Spleen (tissue), 11 donors: Measurements from ENCODE around the gene SORBS2. TPM values are rescaled to one million over a fixed set of nuclear protein-coding genes. Genes with fewer than 3 reads are reported as not detected.

ENCODE experiments used
- DNase-seq: peaks from one replicate; pipeline ENCODE4 v3.0.0-alpha.2; 2020
- H3K27ac ChIP-seq, 8 donors: fragments of 200-600 bp; sonication (generic) in 7 of 8; 1 replicate in 4 of 8; 2 replicates in 4 of 8; pipeline versions ENCODE4 v1.5.0 to v1.8.0; 2016 to 2021; ENCODE audit warnings: inconsistent platforms in 4 of 8, mild to moderate bottlenecking in 4 of 8, moderate library complexity in 1 of 8
- H3K27me3 ChIP-seq, 7 donors: fragments of 200-600 bp; sonication (generic) in 6 of 7; replicated peaks in 1 of 7; 1 replicate in 4 of 7; 2 replicates in 3 of 7; pipeline versions ENCODE4 v1.5.0 to v1.8.0; 2016 to 2021; ENCODE audit warnings: inconsistent platforms in 3 of 7, mild to moderate bottlenecking in 1 of 7
- H3K36me3 ChIP-seq, 6 donors: fragments of 200-600 bp; sonication (generic) in 5 of 6; 1 replicate in 4 of 6; 2 replicates in 2 of 6; pipeline versions ENCODE4 v1.5.0 to v1.8.0; 2016 to 2021; ENCODE audit warnings: inconsistent platforms in 2 of 6
- H3K4me1 ChIP-seq, 6 donors: fragments of 200-600 bp; sonication (generic) in 5 of 6; 1 replicate in 3 of 6; 2 replicates in 3 of 6; pipeline versions ENCODE4 v1.5.0 to v1.8.0; 2016 to 2021; ENCODE audit warnings: inconsistent platforms in 3 of 6
- H3K4me3 ChIP-seq, 8 donors: fragments of 200-600 bp; sonication (generic) in 7 of 8; 1 replicate in 4 of 8; 2 replicates in 4 of 8; pipeline versions ENCODE4 v1.5.0 to v1.8.0; 2016 to 2021; ENCODE audit warnings: inconsistent platforms in 4 of 8, mild to moderate bottlenecking in 4 of 8, moderate library complexity in 2 of 8
- H3K9me3 ChIP-seq, 8 donors: fragments of 200-600 bp; sonication (generic) in 7 of 8; 1 replicate in 4 of 8; 2 replicates in 4 of 8; pipeline versions ENCODE4 v1.5.0 to v1.8.0; 2016 to 2021; ENCODE audit warnings: inconsistent platforms in 4 of 8
- POLR2A ChIP-seq, 3 donors: fragments of 450-650 bp; IDR thresholded peaks; one replicate each; pipeline ENCODE4 v1.5.1; 2017; ENCODE audit warnings: antibody characterized with exemption in 3 of 3, mild to moderate bottlenecking in 1 of 3
- POLR2AphosphoS5 ChIP-seq, 3 donors: sonication (generic); formaldehyde crosslinking; IDR thresholded peaks; one replicate each; pipeline ENCODE4 v1.5.1; 2017; ENCODE audit warnings: antibody characterized with exemption in 3 of 3
- WGBS, 5 donors: extraction: QIAGEN DNeasy Blood & Tissue Kit in 3 of 5; methylation state at CpG; one replicate each; pipeline versions ENCODE4 v1.1.5 to v1.1.7; 2013 to 2018; 5-methylcytosine and 5-hydroxymethylcytosine counted together
- intact Hi-C: fragments of 100-400 bp; cut with DNase I; formaldehyde crosslinking; loops from one replicate; pipeline ENCODE4 v1.15.0; 2023; ENCODE audit warnings: low total_unique reads
- polyA plus RNA-seq, 3 donors: library from polyadenylated mRNA; stranded (reverse); fragments of 200-250 nt; gene quantifications; one replicate each; pipeline ENCODE4 v1.2.1, GENCODE V29; 2013
- total RNA-seq, 7 donors: library from RNA; depleted of rRNA in 3 of 7; stranded (reverse); fragments of >200 nt in 3 of 7; fragmentation: NEBNext Ultra II Directional in 4 of 7; extraction: Animal tissue kit (Norgen Biotek cat#: 25700) in 4 of 7; gene quantifications; one replicate each; pipeline versions ENCODE4 v1.1.0 to v1.2.1, GENCODE V29; 2016 to 2021
- TF ChIP-seq, protein P1 (sequence below), 11 experiments: fragments of 200-600 bp in 7 of 11; fragments of 450-650 bp in 4 of 11; sonication (generic) in 4 of 11; IDR thresholded peaks in 8 of 11; conservative IDR thresholded peaks in 3 of 11; 1 replicate in 7 of 11; 2 replicates in 4 of 11; pipeline versions ENCODE4 v1.4.0 to v1.8.0; 2016 to 2021; ENCODE audit warnings: antibody characterized with exemption in 11 of 11, inconsistent platforms in 4 of 11, mild to moderate bottlenecking in 1 of 11
- donor health status: healthy with polysubstance abuse.
- donor health status: DM: no; HTN: no; CAD: no; lungs with moderate emphysema.
- donor health status: DM: no; HTN: no; CAD: no.
- donor health status: Bipolar disorder and iron deficiency.
- donor health status: healthy.
- donor health status: DM: no; HTN: no; CAD: no.
- donor health status: DM: yes; HTN: yes; CAD: no.

SORBS2 gene
- total and polyA plus RNA-seq, 10 donors = 5.9 to 128 (median 84.8) TPM

DNA sequence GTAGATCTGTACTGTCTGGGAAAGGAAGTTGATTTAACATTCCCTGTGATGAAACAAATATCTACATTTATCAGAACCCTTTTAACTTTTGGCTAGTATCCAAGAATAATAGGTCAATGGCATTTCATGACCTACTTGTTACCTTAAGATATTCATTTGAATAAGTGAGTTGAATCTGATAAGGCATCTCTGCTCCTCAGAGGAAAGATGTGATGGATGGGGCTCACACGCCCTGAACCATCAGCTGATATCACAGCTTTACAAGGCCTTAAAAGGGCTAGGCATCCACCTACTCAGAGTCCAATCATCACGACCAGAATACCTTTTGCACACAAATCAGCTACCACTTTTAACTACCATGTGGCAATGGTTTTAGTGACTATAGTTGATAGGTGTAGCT, 186.5 kb downstream of the SORBS2 start:
- H3K27me3 ChIP-seq = no peaks in the 10 kb centered on the region
- 64 to 84% (median 69%) methylated on average over 2 of the region's 2 CpGs for WGBS, 5 donors
- no peak overlapping the region for H3K27ac ChIP-seq
- peaks cover 0 to 20% (median 2%) of the 10 kb centered on the region in 6 donors for H3K36me3 ChIP-seq
- no peaks in the 10 kb centered on the region for H3K9me3 ChIP-seq
- intact Hi-C loops = no loop called here
- H3K4me3 ChIP-seq = no peak overlapping the region
- TF ChIP-seq POLR2A (IDR thresholded peaks at IDR 0.05) (no peak), POLR2AphosphoS5 (IDR thresholded peaks at IDR 0.05) (no peak)
- TF ChIP-seq, protein P1, sequence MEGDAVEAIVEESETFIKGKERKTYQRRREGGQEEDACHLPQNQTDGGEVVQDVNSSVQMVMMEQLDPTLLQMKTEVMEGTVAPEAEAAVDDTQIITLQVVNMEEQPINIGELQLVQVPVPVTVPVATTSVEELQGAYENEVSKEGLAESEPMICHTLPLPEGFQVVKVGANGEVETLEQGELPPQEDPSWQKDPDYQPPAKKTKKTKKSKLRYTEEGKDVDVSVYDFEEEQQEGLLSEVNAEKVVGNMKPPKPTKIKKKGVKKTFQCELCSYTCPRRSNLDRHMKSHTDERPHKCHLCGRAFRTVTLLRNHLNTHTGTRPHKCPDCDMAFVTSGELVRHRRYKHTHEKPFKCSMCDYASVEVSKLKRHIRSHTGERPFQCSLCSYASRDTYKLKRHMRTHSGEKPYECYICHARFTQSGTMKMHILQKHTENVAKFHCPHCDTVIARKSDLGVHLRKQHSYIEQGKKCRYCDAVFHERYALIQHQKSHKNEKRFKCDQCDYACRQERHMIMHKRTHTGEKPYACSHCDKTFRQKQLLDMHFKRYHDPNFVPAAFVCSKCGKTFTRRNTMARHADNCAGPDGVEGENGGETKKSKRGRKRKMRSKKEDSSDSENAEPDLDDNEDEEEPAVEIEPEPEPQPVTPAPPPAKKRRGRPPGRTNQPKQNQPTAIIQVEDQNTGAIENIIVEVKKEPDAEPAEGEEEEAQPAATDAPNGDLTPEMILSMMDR (IDR thresholded peaks at IDR 0.05 in 8 of 11, conservative IDR thresholded peaks at IDR 0.05 in 3 of 11) = no peak
- DNase-seq = no peak
- no peaks in the 10 kb centered on the region for H3K4me1 ChIP-seq

DNA sequence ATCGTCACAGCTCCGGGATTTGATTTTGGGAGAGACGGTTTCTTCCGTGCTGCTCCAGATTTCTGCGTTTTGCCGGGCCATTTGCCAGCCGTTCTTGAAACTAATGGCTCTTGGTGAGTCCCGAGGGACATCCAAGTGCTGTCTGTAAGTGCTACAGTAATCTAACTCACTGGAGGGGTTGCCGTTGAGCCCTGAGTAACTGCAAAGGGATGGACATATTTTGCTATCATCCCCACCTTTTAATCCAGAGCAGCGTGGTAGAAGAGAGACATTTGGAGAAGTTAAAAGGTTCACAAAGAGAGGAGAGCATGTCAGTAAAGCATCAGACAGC, 187.8 kb downstream of the SORBS2 start:
- 92 to 98% (median 93%) methylated on average over 10 of the region's 10 CpGs for WGBS, 5 donors

DNA sequence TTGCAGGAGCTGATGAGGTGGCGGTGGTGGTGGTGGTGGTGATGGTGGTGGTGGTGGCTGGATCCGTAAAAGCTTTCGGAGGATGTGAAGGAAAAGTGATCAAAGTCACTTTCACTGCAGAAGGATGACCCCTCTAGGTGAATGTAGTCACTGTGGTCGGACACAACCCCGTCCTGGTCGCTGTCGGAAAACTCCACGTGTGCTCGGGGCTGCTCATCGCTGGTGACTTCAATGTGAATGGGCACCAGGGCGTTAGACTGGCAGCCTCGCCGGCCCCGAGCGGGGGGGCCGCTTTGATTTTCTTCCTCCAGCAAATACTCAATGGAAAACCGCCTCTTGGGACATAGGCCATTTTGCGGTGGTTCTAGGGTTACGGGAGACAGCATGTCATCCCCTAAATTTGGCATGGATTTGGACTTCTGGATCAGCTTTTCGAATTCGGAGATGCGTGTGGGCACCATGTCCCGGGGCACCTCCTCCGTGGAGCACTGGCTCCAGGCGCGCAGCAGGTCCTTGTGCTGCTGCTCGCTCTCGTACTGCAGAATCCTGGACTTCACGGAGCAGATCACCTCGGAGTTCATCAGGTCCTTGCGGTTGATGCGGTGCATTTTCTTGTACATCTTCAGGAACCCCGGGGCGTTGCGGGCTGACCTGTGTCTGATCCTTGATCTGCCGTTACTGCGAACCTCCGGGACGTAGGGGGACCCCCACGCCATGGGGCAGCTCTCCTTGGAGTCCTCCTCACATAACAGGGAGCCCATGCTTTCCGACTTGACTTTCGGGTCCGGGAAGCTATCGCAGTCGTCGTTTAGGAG, 188.3 kb downstream of the SORBS2 start:
- H3K4me3 ChIP-seq = no peak overlapping the region
- no peaks in the 10 kb centered on the region for H3K9me3 ChIP-seq
- no peaks in the 10 kb centered on the region for H3K4me1 ChIP-seq
- no peak overlapping the region for H3K27ac ChIP-seq
- TF ChIP-seq, protein P1 (IDR thresholded peaks at IDR 0.05 in 8 of 11, conservative IDR thresholded peaks at IDR 0.05 in 3 of 11) = no peak
- peak in 1 of 3 donors; percentile 15 for TF ChIP-seq POLR2AphosphoS5 (IDR thresholded peaks at IDR 0.05)
- intact Hi-C loops = no loop called here
- no peak for DNase-seq
- H3K36me3 ChIP-seq = peaks cover 0 to 30% (median 2%) of the 10 kb centered on the region in 6 donors
- H3K27me3 ChIP-seq = no peaks in the 10 kb centered on the region
- WGBS, 5 donors = 92 to 97% (median 95%) methylated on average over 45 to 46 of the region's 46 CpGs

More for the DNA sequence above, 187.8 kb downstream of the SORBS2 start:
- intact Hi-C loops = no loop called here
- H3K27me3 ChIP-seq = no peaks in the 10 kb centered on the region
- TF ChIP-seq POLR2A (IDR thresholded peaks at IDR 0.05) (no peak), POLR2AphosphoS5 (IDR thresholded peaks at IDR 0.05) (no peak)
- TF ChIP-seq, protein P1 (IDR thresholded peaks at IDR 0.05 in 8 of 11, conservative IDR thresholded peaks at IDR 0.05 in 3 of 11) = no peak
- no peak overlapping the region for H3K27ac ChIP-seq
- DNase-seq = no peak
- peaks cover 0 to 26% (median 2%) of the 10 kb centered on the region in 6 donors for H3K36me3 ChIP-seq
- no peak overlapping the region for H3K4me3 ChIP-seq
- no peaks in the 10 kb centered on the region for H3K4me1 ChIP-seq
- no peaks in the 10 kb centered on the region for H3K9me3 ChIP-seq

DNA sequence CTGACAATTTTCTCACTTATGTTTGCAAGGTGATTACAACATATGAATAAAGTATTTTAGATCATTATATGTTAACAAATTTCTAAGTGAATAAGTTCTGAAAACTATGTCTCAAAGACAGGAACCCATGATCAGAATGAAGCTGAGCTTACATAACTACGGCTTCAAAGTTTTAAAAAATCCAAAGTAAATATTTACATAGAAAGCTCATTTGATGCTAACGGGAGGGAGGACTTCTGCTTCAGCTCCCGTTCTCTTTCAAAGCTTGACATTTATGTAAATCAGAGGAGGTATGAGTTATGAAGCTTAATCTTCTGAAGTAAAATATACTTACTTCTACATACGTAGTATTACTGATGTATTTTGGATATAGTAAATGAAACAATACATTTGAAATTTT, 203.8 kb downstream of the SORBS2 start:
- Histone ChIP-seq H3K9me3 (no peaks in the 10 kb centered on the region), H3K4me3 (no peak overlapping the region), H3K36me3 (peaks cover 0 to 18% (median 2%) of the 10 kb centered on the region in 6 donors), H3K27ac (peak overlapping the region in 1 of 8 donors; percentile 4), H3K27me3 (no peaks in the 10 kb centered on the region), H3K4me1 (no peaks in the 10 kb centered on the region)
- no peak for TF ChIP-seq POLR2AphosphoS5 (IDR thresholded peaks at IDR 0.05)
- no peak for TF ChIP-seq POLR2A (IDR thresholded peaks at IDR 0.05)
- TF ChIP-seq, protein P1 (IDR thresholded peaks at IDR 0.05 in 8 of 11, conservative IDR thresholded peaks at IDR 0.05 in 3 of 11) = no peak
- 62 to 84% (median 73%) methylated on average over 4 of the region's 4 CpGs for WGBS, 5 donors
- no peak for DNase-seq
- intact Hi-C loops = no loop called here
